Bronchial epithelial cell (primary cell): ENCODE data around the gene KLHL21. TPM values are rescaled to one million over a fixed set of nuclear protein-coding genes. Genes with fewer than 3 reads are reported as not detected.

ENCODE experiments used
- DNase-seq: peaks from one replicate; pipeline ENCODE4 v3.0.0-alpha.2; 2010; ENCODE audit warnings: low read depth
- FAIRE-seq: peaks from 2 replicates; lab custom pipeline; 2011; peaks lifted over from hg19 to GRCh38; lab: Jason Lieb, UNC
- H3K27me3 ChIP-seq: 2 replicates; pipeline ENCODE4 v1.5.1; 2011; ENCODE audit warnings: low read length; ENCODE audit not compliant: control insufficient read depth, insufficient read depth
- H3K36me3 ChIP-seq: 2 replicates; pipeline ENCODE4 v1.5.1; 2011; ENCODE audit warnings: low read length; ENCODE audit not compliant: control insufficient read depth, insufficient read depth
- H3K4me3 ChIP-seq: 2 replicates; pipeline ENCODE4 v1.5.1; 2011; ENCODE audit warnings: mild to moderate bottlenecking, low read depth, low read length, control low read depth
- CTCF ChIP-seq: IDR thresholded peaks from 2 replicates; pipeline ENCODE4 v1.5.1; 2011; ENCODE audit warnings: mild to moderate bottlenecking, moderate library complexity, low read length, control low read depth, inconsistent platforms; ENCODE audit not compliant: insufficient read depth, severe bottlenecking
- total RNA-seq: library from RNA; depleted of rRNA; stranded (reverse); fragments of >200 nt; gene quantifications from 2 replicates; pipeline ENCODE4 v1.2.1, GENCODE V29; 2014

KLHL21 gene
- total RNA-seq, 1 donor from 2014 or later = 38.7 TPM

GRCh38 chr1:6632588-6633514 is 30.2 kb upstream of the KLHL21 start:
- FAIRE-seq (no peak), DNase-seq (no peak)
- Histone ChIP-seq H3K4me3 (no peak overlapping the region), H3K27me3 (no peaks in the 10 kb centered on the region), H3K36me3 (peaks cover 33% of the 10 kb centered on the region)
- TF ChIP-seq CTCF = no peak

DNA sequence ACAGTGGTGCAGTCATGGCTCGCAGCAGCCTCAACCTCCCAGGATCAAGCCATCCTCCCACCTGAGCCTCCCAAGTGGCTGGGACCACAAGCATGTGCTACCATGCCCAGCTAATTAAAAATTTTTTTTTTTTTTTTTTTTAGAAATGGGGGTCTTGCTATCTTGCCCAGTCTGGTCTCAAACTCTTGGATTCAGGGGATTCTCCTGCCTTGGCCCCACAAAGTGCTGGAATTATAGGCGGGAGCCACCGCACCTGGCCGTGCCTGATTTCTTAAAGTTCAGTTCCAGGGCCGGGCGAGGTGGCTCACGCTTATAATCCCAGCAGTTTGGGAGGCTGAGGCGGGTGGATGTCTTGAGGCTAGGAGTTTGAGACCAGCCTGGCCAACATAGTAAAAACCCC is 28.4 kb upstream of the KLHL21 start:
- no peak for FAIRE-seq
- no peak overlapping the region for H3K4me3 ChIP-seq
- H3K27me3 ChIP-seq = no peaks in the 10 kb centered on the region
- no peak for DNase-seq
- no peak for TF ChIP-seq CTCF
- H3K36me3 ChIP-seq = peaks cover 27% of the 10 kb centered on the region

DNA sequence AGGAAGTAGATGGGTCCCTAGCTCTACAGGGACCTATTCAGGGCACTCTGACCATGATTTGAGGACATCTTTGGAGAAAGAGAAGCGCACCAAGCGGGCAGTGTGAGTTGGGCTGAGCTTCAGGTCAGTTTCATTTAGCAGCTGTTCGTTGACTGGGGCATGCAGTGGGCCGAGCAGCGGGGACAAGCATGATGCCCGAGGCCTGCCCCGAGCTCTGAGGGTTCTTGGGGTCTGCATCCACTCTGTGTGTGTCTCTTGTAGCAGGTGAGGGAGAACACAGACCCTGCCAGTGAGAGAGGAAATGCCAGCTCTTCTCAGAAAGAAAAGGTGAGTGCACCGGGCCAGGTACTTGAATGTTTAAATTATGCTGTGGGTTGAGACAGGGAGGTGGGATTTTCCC is 27.4 kb upstream of the KLHL21 start:
- peaks cover 25% of the 10 kb centered on the region for H3K36me3 ChIP-seq
- no peak overlapping the region for H3K4me3 ChIP-seq
- FAIRE-seq (no peak), DNase-seq (no peak)
- TF ChIP-seq CTCF = no peak
- no peaks in the 10 kb centered on the region for H3K27me3 ChIP-seq

- TF ChIP-seq CTCF = no peak
- H3K27me3 ChIP-seq = no peaks in the 10 kb centered on the region
- FAIRE-seq (no peak), DNase-seq (no peak)
- no peak overlapping the region for H3K4me3 ChIP-seq
- H3K36me3 ChIP-seq = peaks cover 24% of the 10 kb centered on the region
Measured at GRCh38 chr1:6628971-6629479, 26.4 kb upstream of the KLHL21 start.

DNA sequence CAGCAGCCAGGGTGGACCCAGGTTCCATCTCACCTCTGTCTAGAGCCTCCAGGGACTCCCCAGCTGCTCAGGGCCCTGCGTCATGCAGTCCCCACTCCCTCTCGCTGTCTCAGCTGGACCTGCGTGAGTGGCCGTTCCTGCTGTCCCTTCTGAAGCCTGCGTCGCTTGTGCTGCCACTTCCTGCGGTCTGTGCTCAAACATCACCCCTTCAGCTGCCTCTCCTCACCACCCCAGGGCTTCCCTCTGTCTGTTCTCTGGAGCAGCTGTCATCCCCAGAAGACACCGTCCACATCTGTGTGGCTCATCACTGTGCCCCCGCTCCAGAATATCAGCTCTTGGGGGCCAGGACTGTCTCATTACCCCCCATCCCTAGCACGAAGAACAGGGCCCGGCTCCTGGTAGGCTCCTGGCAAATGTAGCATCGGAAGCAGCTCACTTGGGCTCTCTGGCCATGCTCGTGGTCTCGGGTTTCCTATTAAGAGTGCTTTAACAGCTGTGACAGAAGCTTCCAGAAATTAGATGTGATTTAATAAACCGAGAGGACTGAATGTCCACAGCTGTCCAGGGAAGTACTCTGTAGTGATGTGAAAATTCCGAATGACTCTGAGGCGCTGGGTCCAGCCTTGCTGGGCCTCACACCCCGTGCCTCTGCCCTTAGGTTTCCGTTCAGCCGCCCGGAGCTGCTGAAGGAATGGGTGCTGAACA is 25.3 kb upstream of the KLHL21 start:
- Histone ChIP-seq H3K27me3 (no peaks in the 10 kb centered on the region), H3K36me3 (peaks cover 22% of the 10 kb centered on the region), H3K4me3 (no peak overlapping the region)
- no peak for TF ChIP-seq CTCF
- DNase-seq = no peak
- no peak for FAIRE-seq
